Measurements from ENCODE around the gene IGSF11. TPM values are rescaled to one million over a fixed set of nuclear protein-coding genes. Genes with fewer than 3 reads are reported as not detected.

IGSF11 gene
- total and polyA plus RNA-seq, 12 donors, result 0.29 to 6.1 (median 1.2) TPM

DNA sequence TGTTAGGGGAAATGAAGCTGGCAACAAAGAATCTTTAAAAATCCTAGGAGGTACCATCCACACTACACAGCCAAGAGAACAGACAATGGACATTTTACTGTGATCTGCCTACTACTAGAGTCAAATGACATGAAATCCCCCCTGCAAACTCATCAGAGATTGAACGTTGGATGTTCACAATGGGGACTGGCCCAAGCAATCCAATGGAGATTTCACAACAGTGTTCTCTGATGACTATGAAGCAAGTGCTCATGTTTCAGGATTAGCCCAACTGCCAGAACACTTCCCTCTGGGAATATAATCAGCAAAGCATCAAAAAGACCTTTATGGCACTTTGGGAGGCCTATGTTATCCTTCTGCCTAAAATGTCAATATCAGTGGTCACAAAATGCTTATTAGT, 97.8 kb downstream of the IGSF11 start:
- 44 to 61% methylated on average over 1 of the region's 1 CpG for WGBS, 2 donors
- intact Hi-C loops (cut with DNase I), result no loop called here
- Histone ChIP-seq H3K27ac (no peak overlapping the region), H3K27me3 (no peaks in the 10 kb centered on the region), H3K36me3 (no peaks in the 10 kb centered on the region), H3K9me3 (peaks cover 0 to 17% (median 0%) of the 10 kb centered on the region in 11 donors), H3K4me1 (peaks cover 0 to 4% (median 0%) of the 10 kb centered on the region in 9 donors), H3K4me3 (no peak overlapping the region)
- no peak for ATAC-seq
- DNase-seq, result no peak
- TF ChIP-seq, protein P1, sequence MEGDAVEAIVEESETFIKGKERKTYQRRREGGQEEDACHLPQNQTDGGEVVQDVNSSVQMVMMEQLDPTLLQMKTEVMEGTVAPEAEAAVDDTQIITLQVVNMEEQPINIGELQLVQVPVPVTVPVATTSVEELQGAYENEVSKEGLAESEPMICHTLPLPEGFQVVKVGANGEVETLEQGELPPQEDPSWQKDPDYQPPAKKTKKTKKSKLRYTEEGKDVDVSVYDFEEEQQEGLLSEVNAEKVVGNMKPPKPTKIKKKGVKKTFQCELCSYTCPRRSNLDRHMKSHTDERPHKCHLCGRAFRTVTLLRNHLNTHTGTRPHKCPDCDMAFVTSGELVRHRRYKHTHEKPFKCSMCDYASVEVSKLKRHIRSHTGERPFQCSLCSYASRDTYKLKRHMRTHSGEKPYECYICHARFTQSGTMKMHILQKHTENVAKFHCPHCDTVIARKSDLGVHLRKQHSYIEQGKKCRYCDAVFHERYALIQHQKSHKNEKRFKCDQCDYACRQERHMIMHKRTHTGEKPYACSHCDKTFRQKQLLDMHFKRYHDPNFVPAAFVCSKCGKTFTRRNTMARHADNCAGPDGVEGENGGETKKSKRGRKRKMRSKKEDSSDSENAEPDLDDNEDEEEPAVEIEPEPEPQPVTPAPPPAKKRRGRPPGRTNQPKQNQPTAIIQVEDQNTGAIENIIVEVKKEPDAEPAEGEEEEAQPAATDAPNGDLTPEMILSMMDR (IDR thresholded peaks at IDR 0.05), result no peak

DNA sequence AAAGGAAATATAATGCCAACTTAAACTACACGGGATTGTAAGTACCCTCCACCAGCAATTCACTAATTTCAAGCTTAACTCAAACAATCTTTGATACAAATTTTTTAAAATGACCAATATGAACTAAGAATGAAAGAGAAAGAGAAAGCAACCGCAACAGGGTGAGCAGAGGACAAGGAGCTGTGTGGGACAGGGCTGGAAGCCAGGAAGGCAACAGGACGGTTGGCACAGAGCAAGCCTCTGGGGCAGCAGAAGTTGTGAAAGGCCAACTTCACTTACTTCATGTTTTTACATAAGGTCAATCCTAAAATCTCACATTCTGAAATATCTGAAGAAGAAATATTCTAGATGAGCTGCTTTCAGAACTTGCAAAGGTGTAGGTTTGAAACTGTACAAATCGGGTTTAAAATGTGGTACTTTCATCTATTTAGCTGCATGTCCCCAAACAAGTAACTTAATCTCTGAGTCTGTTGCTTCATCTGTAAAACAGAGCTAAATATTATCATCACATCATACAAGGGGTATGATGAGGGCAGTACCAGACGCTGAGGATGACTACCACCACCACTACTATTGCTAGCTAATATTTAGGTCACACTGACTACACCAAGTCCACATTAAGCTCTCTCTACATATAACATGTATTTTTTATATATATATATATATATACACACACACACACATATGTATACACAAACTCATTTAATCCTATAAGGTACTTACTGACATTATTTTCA, 101.7 kb downstream of the IGSF11 start:
- no peaks in the 10 kb centered on the region for H3K36me3 ChIP-seq
- ATAC-seq, result peak in 4 of 8 donors; percentile 74 to 94 (median 80)
- DNase-seq, result peak in 1 of 2 donors; percentile 30
- H3K9me3 ChIP-seq, result no peaks in the 10 kb centered on the region
- intact Hi-C loops (cut with DNase I), result no loop called here
- WGBS, 2 donors, result 62 to 73% methylated on average over 5 of the region's 5 CpGs
- no peaks in the 10 kb centered on the region for H3K27me3 ChIP-seq
- TF ChIP-seq, protein P1 (IDR thresholded peaks at IDR 0.05), result no peak
- H3K4me1 ChIP-seq, result peaks cover 0 to 4% (median 0%) of the 10 kb centered on the region in 9 donors
- H3K27ac ChIP-seq, result no peak overlapping the region
- H3K4me3 ChIP-seq, result peak overlapping the region in 1 of 10 donors; percentile 21

DNA sequence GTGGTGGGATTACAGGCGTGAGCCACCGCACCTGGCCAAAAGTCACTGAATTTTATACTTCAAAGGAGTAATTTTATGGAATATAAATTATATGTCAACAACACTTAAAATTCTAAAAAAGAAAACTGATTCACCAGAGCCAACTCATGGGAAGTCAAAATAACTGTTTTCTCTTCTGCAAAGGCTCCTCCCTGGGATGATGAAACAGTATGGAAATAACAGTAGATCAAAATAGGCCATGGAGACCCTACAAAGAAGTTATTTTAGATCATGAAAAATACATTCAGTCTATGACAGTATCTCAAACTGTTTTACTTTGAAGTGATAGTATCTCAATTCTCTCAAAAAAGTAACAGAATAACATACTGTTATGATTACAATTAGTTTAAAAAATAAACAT, 102.7 kb downstream of the IGSF11 start:
- H3K4me1 ChIP-seq, result peaks cover 0 to 4% (median 0%) of the 10 kb centered on the region in 9 donors
- intact Hi-C loops (cut with DNase I), result no loop called here
- H3K27me3 ChIP-seq, result no peaks in the 10 kb centered on the region
- DNase-seq, result no peak
- H3K4me3 ChIP-seq, result no peak overlapping the region
- WGBS, 2 donors, result 95 to 100% methylated on average over 2 of the region's 2 CpGs
- no peaks in the 10 kb centered on the region for H3K9me3 ChIP-seq
- H3K36me3 ChIP-seq, result no peaks in the 10 kb centered on the region
- TF ChIP-seq, protein P1 (IDR thresholded peaks at IDR 0.05), result no peak
- no peak for ATAC-seq
- H3K27ac ChIP-seq, result no peak overlapping the region

DNA sequence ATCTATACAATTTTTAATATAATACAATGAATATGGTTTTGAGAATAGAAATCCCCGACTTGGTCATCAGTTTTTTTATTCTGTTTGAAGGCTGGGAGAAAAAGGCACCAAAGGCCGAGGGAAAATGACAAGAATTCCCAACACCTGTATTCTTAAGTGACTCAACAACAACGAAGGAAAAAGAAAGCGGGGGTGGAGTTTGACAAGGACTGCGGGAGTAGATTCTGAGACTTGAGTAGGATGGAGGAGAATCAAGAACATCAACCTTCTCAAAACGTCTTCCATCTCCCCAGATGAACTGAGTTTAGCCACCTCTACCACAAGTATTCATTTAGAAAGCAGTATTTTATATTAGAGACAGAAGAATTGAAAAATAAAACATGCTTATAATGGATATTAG, 107.2 kb downstream of the IGSF11 start:
- DNase-seq, result no peak
- Histone ChIP-seq H3K27me3 (no peaks in the 10 kb centered on the region), H3K4me1 (no peaks in the 10 kb centered on the region), H3K4me3 (no peak overlapping the region), H3K27ac (no peak overlapping the region), H3K36me3 (no peaks in the 10 kb centered on the region), H3K9me3 (no peaks in the 10 kb centered on the region)
- WGBS, 2 donors, result 85 to 87% methylated on average over 6 of the region's 6 CpGs
- intact Hi-C loops (cut with DNase I), result no loop called here
- TF ChIP-seq, protein P1 (IDR thresholded peaks at IDR 0.05), result no peak
- ATAC-seq, result no peak

Measured in heart right ventricle (tissue), 16 donors.